Urinary bladder (tissue), 4 donors: Measurements from ENCODE around the gene CA5A. TPM values are rescaled to one million over a fixed set of nuclear protein-coding genes. Genes with fewer than 3 reads are reported as not detected.
A peak's percentile ranks its signal among the peaks of the same experiment; 100 is the strongest.
"Not testable (repeated sequence)": the region's sequence is repeated elsewhere in the genome, so short reads cannot be mapped to it uniquely, and the experiment has no call there.

Experiments
- DNase-seq: peaks from one replicate; pipeline ENCODE4 v3.0.0-alpha.2; 2015; ENCODE audit errors: extremely low spot score
- H3K27ac ChIP-seq: one replicate; pipeline ENCODE4 v1.5.1; 2013; ENCODE audit warnings: low read depth, mild to moderate bottlenecking, moderate library complexity
- H3K36me3 ChIP-seq: one replicate; pipeline ENCODE4 v1.6.1; 2013; ENCODE audit warnings: mild to moderate bottlenecking, moderate library complexity; ENCODE audit not compliant: insufficient read depth
- H3K4me1 ChIP-seq: one replicate; pipeline ENCODE4 v1.6.1; 2013; ENCODE audit warnings: mild to moderate bottlenecking, moderate library complexity; ENCODE audit not compliant: insufficient read depth
- H3K4me3 ChIP-seq: one replicate; pipeline ENCODE4 v1.5.1; 2013; ENCODE audit warnings: low read depth, low read length
- WGBS: extraction: QIAGEN DNeasy Blood & Tissue Kit; methylation state at CpG from one replicate; pipeline ENCODE4 v1.1.7; 2013; 5-methylcytosine and 5-hydroxymethylcytosine counted together
- polyA plus RNA-seq: library from polyadenylated mRNA; stranded (reverse); fragments of 200-250 nt; gene quantifications from one replicate; pipeline ENCODE4 v1.2.3, GENCODE V29; 2013
- total RNA-seq: library from RNA; depleted of rRNA; stranded (reverse); fragments of >200 nt; gene quantifications from one replicate; pipeline ENCODE4 v1.2.3, GENCODE V29; 2014
- donor health status: healthy with polysubstance abuse.
- donor health status: healthy.

Gene CA5A
- total and polyA plus RNA-seq, 2 donors: not detected

DNA sequence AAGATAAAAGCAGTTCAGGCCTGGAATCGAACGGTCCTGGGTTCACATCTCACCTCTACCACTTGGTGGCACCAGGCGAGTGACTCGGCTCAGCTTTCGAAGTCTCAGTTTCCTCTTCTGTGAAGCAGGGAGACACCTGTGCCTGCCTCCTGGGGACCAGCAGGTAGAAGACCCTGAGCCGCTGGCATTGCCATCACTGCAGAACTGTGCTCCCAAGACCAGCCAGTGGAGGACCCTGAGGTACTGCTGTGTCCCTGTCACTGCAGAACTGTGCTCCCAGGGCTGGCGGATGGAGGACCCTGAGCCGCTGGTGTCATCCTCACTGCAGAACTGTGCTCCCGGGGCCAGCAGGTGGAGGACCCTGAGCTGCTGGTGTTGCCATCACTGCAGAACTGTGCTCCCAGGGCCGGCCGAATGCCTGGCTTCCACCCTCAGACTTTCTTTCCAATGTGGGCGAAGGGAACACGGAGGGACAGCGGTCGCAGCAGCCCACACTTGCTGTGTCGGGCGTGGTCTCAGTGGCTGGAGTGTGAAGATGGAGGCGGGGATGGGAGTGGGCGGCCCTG is 58.3 kb downstream of the CA5A start:
- no peak for DNase-seq
- H3K4me3 ChIP-seq: no peak overlapping the region
- no peak overlapping the region for H3K27ac ChIP-seq
- H3K36me3 ChIP-seq: no peaks in the 10 kb centered on the region
- 83% methylated on average over 19 of the region's 19 CpGs for WGBS
- no peaks in the 10 kb centered on the region for H3K4me1 ChIP-seq

DNA sequence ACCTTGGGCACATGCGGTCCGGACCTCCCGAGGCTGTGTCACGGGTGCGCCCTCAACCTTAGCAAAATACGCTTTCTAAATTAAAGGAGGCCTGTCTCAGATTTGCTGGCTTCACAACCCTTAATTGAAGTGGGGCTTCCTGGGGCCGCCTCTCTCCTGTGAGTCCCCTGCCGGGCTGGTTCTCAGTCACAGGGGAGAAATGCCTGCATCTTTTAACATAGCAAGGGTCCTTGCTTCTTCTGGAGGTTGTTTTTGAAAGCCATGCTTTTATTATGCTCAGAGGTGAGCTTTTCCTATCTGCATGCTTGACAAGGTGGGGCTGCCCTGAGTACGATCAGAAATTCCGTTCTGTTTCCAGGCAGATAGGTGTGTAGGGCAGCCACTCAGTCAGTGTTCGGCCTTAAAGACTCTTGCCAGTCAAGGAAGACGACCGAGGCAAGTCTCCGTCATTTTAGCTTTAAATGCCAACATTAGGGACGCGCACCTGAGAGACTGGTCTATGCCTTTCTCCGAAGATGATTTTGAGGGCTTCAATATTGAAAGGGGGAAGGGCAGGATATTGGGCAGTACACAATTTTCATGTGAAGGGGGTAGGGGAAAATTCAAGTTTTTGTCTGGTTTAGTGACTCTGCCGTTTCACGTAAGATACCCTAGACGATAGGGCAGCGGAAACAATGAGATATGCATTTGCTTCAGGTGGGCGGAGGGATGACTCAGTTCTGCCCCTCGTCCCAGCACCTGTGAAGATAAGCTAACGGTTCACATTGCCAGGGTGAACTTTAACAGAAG is 61.5 kb downstream of the CA5A start:
- Histone ChIP-seq H3K36me3 (no peaks in the 10 kb centered on the region), H3K4me1 (no peaks in the 10 kb centered on the region), H3K4me3 (no peak overlapping the region), H3K27ac (no peak overlapping the region)
- WGBS: 46% methylated on average over 24 of the region's 24 CpGs
- no peak for DNase-seq

DNA sequence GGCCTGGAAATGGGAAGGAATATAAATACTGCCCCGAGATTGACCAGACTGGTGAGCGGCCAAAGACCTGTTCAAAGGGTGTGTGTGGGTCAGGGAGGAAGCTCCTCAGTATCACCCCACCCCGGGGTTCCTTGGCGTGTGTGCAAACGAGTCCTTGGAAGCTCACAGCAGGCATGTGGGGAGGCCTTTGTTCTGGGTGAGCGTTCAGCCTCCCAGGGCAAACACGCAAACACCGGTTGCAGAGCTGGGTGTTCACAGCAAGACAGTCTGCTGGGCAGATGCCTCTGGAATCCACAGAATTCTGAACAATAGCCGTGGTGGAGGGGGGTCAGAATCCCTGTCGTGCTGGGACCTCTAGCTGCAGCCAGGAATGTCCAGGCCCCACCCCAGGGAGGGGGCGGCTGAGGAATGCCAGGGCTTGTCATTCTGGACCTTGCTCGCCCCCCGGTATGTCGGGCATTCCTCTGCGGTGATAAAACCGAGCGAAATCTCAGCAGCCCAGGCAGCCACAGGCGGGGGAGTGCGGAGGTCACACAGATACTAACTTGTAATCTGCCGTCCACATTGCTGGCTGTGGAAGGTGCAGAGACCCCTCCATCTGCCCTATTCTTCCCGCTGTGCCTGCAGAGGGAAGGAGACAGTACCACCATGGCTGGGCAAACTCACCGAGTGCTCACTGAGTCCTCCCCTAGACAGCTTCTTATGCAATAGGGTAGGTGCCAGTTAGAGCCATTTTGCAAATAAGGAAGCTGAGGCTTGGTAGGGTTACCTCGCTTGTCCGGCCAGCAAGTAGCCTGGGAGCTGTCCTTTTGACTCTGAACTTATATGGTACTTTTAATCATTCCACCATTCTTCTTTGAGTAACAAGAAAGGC is 65.7 kb downstream of the CA5A start:
- 70% methylated on average over 23 of the region's 24 CpGs for WGBS
- H3K36me3 ChIP-seq, DNase-seq, H3K27ac ChIP-seq, H3K4me1 ChIP-seq, H3K4me3 ChIP-seq: not testable (repeated sequence)

DNA sequence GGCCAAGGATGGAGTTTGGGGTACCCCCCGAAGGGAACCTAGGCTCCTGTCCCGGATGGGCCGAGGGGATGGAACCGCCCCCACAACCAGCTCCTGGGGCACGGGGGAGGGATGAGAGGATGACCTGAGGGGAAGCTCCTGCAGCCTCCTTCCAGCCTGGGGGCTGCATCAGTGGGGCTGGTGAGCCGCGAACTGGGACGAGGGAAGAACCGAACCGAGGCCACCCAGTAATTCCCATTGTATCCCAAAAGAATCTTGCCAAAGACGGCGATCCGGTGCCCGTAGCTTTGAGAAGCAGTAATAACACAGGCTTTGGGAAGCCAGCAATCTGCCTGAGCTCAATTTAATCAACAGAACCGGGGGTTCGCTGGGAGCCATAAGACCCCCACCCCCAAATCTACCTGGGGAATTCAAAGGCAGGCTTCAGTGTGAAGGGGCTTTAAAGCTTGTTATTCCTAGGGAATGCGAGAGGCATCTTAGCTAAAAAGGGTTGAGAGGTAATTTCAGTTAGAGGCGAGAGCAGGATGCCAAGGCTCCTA is 66.4 kb downstream of the CA5A start:
- H3K4me3 ChIP-seq, H3K4me1 ChIP-seq, DNase-seq, H3K27ac ChIP-seq, H3K36me3 ChIP-seq: not testable (repeated sequence)
- WGBS: 83% methylated on average over 18 of the region's 18 CpGs

- WGBS: 4% methylated on average over 109 of the region's 109 CpGs
- H3K27ac ChIP-seq, DNase-seq, H3K36me3 ChIP-seq, H3K4me1 ChIP-seq: not testable (repeated sequence)
- peak within 1 kb of the TSS; percentile 30 for H3K4me3 ChIP-seq
These were observed 67.1 kb downstream of the CA5A start, which contains the start of gene SLC7A5 for GRCh38 chr16:87869061-87869878. SLC7A5 (minus strand) TSS chr16:87869507; CDS start chr16:87869422, 85 bp downstream.

DNA sequence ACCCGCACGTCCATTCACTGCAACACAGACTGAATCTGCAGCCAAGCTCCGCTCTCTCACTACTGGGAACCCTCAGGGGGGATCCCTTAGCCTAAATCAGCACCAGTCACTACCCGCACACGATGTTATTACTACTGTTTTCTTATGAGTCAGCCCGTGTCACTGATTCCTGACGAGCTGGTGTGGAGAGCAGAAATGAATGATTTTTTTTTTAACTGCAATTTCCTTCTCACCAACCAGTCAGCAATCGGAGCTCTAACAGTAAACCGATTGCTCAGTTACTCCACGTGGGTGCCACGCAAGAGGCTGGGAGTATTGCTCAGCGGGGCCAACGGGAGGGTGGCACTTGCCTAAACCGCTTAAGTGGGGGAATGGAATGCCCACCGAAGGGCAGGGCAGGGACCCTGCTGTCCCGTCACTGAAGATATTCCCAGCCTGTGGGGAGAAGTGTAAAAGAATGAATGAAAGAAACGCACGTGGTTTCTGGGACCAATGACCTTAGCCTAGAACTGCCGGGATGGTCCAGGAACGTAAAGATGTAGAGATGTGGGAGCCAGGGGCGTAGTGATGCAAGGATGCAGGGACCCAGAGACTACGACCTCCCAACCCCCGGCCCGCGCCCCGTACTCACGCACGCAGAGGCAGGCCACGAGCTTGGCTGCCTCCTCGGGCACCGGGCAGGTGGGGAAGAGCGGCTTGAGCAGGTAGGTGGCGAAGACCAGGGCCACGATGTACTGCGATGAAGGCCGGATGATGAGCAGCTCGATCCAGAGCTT is 67.9 kb downstream of the CA5A start:
- H3K4me3 ChIP-seq: peak overlapping the region; percentile 30
- 8% methylated on average over 37 of the region's 37 CpGs for WGBS
- not testable (repeated sequence) for H3K36me3 ChIP-seq, DNase-seq, H3K4me1 ChIP-seq, H3K27ac ChIP-seq

DNA sequence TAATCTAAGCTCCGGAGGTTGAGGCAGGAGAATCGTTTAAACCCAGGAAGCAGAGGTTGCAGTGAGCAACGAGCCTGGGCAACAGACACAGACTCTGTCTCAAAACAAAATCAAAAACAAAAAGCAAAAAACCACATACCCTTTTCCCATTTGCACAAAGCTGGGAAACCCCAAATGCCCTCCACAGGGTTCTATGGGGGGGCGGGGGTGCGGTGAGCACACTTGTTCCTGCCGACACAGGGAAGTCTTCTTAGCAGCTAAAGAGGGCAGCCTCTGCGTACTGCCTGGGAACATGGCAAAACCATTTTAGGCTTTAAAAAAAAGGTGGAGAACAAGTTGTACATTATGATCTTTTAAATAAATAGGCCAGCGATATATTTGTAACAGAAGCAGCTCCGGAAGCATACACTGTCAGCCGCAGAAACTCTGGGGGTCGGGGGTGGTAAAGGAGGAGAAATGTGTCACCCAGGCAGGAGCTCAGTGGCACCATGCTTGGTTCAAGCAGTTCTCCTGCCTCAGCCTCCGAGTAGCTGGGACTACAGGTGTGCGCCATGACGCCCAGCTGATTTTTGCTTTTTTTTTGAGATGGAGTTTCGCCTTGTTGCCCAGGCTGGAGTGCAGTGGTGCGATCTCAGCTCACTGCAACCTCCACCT is 70.3 kb downstream of the CA5A start:
- H3K36me3 ChIP-seq, H3K27ac ChIP-seq, H3K4me3 ChIP-seq, DNase-seq, H3K4me1 ChIP-seq: not testable (repeated sequence)
- WGBS: 78% methylated on average over 16 of the region's 16 CpGs

DNA sequence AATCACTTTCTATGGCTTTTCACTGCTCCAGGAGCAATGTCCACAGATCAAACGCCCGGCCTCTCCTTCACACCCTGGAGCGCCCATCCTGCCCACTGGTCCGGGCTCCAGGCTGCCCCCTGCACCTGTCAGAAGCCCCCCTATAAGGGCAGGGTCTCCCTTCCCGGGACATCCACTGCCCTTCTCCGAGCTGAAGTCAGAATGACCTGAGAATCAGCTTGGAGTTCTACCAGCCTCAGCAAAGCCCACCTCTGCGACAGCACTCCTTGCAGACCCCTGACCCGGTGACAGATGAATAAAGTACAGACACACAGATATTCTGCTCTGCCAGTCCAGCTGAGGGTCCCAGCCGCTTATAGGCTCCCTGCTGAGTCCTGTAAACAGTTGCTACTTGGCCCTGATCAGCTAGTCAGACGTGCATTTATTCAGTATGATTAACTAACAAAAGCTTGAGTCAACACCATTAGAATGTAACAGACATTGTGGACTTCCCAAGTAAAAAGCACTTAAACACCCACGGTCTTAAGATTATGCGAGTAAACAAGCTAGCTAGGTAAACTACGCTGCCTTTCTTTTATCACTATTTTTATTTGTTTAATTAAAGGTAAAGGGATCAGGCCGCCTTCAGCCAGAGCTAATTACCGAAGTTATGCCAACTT is 71.9 kb downstream of the CA5A start:
- no peaks in the 10 kb centered on the region for H3K4me1 ChIP-seq
- DNase-seq: no peak
- 76% methylated on average over 15 of the region's 15 CpGs for WGBS
- H3K36me3 ChIP-seq: no peaks in the 10 kb centered on the region
- no peak overlapping the region for H3K27ac ChIP-seq
- H3K4me3 ChIP-seq: no peak overlapping the region

- not testable (repeated sequence) for H3K4me1 ChIP-seq, H3K27ac ChIP-seq, DNase-seq, H3K4me3 ChIP-seq, H3K36me3 ChIP-seq
- WGBS: 51% methylated on average over 9 of the region's 9 CpGs
These were observed 73.0 kb downstream of the CA5A start for GRCh38 chr16:87863327-87863635.

DNA sequence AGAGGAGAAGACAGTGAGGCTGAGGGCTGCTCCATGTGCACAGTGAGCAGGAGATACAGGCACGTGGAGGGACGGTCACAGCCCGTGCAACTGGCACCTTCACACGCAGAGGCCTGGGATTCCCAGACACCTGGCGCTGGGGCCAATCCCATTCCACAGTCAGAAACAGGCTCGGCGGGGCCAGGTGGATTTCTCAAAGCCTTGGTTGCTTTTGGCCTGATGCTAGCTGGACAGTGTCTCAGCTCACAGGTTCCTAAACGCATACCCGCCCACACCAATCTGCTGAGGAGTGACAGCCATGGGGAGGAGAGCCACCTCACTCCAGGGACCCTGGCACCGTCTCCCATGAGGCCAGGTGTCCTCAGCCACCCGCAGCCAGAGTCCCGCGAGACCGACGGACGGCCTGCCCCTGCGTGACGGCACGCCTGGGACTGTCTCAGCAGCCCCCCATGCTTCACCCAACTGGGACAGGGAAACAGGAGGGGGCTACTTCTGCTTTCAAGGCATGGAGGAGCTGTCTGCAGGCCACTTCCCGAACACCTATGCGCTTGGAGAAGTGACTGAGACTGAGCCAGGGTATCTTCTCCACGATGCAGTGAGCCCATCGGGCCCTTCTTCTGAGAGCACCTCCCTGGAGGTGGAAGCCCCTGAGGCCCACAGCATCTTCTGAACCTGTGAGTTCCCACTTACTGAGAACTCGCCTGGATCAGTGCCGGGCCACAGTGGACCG is 73.6 kb downstream of the CA5A start:
- not testable (repeated sequence) for H3K27ac ChIP-seq, DNase-seq, H3K4me1 ChIP-seq, H3K36me3 ChIP-seq, H3K4me3 ChIP-seq
- WGBS: 76% methylated on average over 26 of the region's 26 CpGs

- H3K36me3 ChIP-seq, H3K4me3 ChIP-seq, H3K27ac ChIP-seq, DNase-seq, H3K4me1 ChIP-seq: not testable (repeated sequence)
- WGBS: 79% methylated on average over 18 of the region's 18 CpGs
These were observed 74.8 kb downstream of the CA5A start for GRCh38 chr16:87861300-87862099.
